ENCODE results near the gene NPBWR2. TPM values are rescaled to one million over a fixed set of nuclear protein-coding genes. Genes with fewer than 3 reads are reported as not detected.

Gene NPBWR2
- total and polyA plus RNA-seq, 7 donors = not detected

GRCh38 chr20:64105846-64106434, 1.4 kb downstream of the NPBWR2 start:
- no peak for ATAC-seq
- peaks cover 4% of the 10 kb centered on the region for H3K4me1 ChIP-seq
- H3K9me3 ChIP-seq = no peaks in the 10 kb centered on the region
- peaks cover 0 to 46% (median 25%) of the 10 kb centered on the region in 3 donors for H3K27me3 ChIP-seq (ENCODE audit: insufficient read depth in 3 of 3, low read length in 2 of 3)
- H3K27ac ChIP-seq = no peak overlapping the region
- intact Hi-C loops (cut with DNase I) = no loop called here
- no peaks in the 10 kb centered on the region for H3K36me3 ChIP-seq (ENCODE audit: insufficient read depth in 1 of 2, low read depth in 1 of 2)
- WGBS, 3 donors = 87 to 91% (median 89%) methylated on average over 39 of the region's 39 CpGs
- peak in 1 of 2 donors; percentile 35 for DNase-seq
- no peak overlapping the region for H3K4me3 ChIP-seq
- TF ChIP-seq, protein P1, sequence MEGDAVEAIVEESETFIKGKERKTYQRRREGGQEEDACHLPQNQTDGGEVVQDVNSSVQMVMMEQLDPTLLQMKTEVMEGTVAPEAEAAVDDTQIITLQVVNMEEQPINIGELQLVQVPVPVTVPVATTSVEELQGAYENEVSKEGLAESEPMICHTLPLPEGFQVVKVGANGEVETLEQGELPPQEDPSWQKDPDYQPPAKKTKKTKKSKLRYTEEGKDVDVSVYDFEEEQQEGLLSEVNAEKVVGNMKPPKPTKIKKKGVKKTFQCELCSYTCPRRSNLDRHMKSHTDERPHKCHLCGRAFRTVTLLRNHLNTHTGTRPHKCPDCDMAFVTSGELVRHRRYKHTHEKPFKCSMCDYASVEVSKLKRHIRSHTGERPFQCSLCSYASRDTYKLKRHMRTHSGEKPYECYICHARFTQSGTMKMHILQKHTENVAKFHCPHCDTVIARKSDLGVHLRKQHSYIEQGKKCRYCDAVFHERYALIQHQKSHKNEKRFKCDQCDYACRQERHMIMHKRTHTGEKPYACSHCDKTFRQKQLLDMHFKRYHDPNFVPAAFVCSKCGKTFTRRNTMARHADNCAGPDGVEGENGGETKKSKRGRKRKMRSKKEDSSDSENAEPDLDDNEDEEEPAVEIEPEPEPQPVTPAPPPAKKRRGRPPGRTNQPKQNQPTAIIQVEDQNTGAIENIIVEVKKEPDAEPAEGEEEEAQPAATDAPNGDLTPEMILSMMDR (IDR thresholded peaks at IDR 0.05) = no peak

DNA sequence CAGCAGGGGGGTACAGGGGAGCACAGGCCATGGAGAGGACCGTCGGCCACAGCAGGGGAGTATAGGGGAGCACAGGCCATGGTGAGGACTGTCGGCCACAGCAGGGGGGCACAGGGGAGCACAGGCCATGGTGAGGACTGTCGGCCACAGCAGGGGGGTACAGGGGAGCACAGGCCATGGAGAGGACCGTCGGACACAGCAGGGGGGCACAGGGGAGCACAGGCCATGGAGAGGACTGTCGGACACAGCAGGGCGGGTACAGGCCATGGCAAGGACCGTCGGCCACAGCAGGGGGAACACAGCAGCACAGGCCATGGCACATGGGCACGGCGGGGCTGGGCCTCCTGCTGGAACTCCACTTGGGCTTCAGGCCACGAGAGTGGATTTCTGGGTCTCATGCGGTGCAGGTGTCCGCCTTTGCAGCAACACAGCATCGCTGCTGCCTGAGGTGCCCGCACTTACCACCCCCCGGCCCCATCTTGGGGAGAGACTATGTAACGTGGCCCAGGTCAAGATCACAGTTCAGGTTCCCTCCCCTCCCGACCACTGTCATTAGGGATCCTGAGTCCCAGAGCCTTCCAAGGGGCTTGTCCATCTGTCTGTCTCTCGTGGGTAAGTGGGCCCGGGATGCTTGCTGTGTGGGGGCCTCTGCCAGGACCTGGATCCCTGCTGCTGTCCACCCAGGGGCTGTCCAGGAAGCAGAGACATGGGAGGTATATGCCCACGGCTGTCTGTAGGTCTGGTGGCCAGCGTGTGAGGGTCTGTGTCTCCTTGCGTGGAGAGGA, 2.5 kb downstream of the NPBWR2 start:
- H3K27ac ChIP-seq = no peak overlapping the region
- H3K36me3 ChIP-seq (ENCODE audit: insufficient read depth in 1 of 2, low read depth in 1 of 2) = no peaks in the 10 kb centered on the region
- ATAC-seq (no peak), DNase-seq (peak; percentile 10 to 36)
- peaks cover 0 to 54% (median 27%) of the 10 kb centered on the region in 3 donors for H3K27me3 ChIP-seq (ENCODE audit: insufficient read depth in 3 of 3, low read length in 2 of 3)
- whole genome bisulfite sequencing, 3 donors = 82 to 90% (median 84%) methylated on average over 22 to 25 of the region's 25 CpGs
- no peak overlapping the region for H3K4me3 ChIP-seq
- H3K9me3 ChIP-seq = no peaks in the 10 kb centered on the region
- intact Hi-C loops (cut with DNase I) = no loop called here
- TF ChIP-seq, protein P1 (IDR thresholded peaks at IDR 0.05) = no peak
- peaks cover 4% of the 10 kb centered on the region for H3K4me1 ChIP-seq

- DNase-seq (peak in 1 of 2 donors; percentile 4), ATAC-seq (no peak)
- intact Hi-C loops (cut with DNase I) = no loop called here
These were observed 3.3 kb downstream of the NPBWR2 start for GRCh38 chr20:64103871-64104666.

DNA sequence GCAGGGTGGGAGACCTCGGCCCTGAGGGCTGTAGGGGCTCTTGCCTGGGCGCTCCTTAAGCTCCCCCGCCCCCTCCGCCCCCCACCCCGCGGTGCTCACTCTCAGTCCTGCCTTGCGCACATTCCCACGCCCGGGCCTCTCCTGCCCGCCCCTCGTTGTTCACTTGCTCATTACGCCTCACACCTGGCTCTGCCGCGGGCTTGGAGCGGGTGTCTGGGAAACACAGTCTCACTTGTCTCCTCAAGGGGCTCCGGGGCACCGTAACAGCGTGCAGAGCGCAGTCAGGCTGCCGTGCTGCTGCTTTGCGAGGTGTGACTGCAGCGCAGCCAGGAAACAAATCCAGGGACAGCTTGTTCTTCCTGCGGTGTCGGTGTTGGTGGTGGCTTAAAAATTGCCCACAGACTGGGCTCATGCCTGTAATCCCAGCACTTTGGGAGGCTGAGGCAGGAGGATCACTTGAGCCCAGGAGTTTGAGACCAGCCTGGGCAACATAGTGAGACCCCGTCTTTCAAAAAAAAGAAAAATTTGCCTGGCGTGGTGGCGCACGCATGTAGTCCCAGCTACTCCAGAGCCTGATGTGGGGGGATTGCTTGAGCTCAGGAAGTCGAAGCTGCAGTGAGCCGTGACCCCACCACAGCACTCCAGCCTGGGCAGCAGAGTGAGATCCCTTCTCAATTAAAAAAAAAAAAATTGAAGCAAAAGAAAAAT, 4.6 kb downstream of the NPBWR2 start:
- Histone ChIP-seq H3K27ac (no peak overlapping the region), H3K9me3 (no peaks in the 10 kb centered on the region), H3K27me3 (ENCODE audit: insufficient read depth in 3 of 3, low read length in 2 of 3) (peaks cover 0 to 61% (median 23%) of the 10 kb centered on the region in 3 donors), H3K4me3 (peak overlapping the region; percentile 61), H3K36me3 (ENCODE audit: insufficient read depth in 1 of 2, low read depth in 1 of 2) (no peaks in the 10 kb centered on the region), H3K4me1 (peaks cover 4% of the 10 kb centered on the region)
- intact Hi-C loops (cut with DNase I) = no loop called here
- WGBS, 3 donors = 19 to 21% (median 20%) methylated on average over 27 to 30 of the region's 30 CpGs
- ATAC-seq = peak in 2 of 4 donors; percentile 17 to 38
- DNase-seq = peak; percentile 13 to 33
- TF ChIP-seq, protein P1 (IDR thresholded peaks at IDR 0.05) = no peak

More at GRCh38 chr20:64103871-64104666, 3.3 kb downstream of the NPBWR2 start:
- Histone ChIP-seq H3K4me3 (no peak overlapping the region), H3K27me3 (ENCODE audit: insufficient read depth in 3 of 3, low read length in 2 of 3) (peaks cover 0 to 62% (median 25%) of the 10 kb centered on the region in 3 donors), H3K4me1 (peaks cover 4% of the 10 kb centered on the region), H3K36me3 (ENCODE audit: insufficient read depth in 1 of 2, low read depth in 1 of 2) (no peaks in the 10 kb centered on the region), H3K9me3 (no peaks in the 10 kb centered on the region), H3K27ac (no peak overlapping the region)
- 65 to 67% (median 66%) methylated on average over 19 to 20 of the region's 20 CpGs for WGBS, 3 donors
- TF ChIP-seq, protein P1 (IDR thresholded peaks at IDR 0.05) = no peak

All from psoas muscle (tissue), 8 donors.